Thoracic aorta (tissue), 2 donors: Measurements from ENCODE around the gene PLAGL2. TPM values are rescaled to one million over a fixed set of nuclear protein-coding genes. Genes with fewer than 3 reads are reported as not detected.

Experiments
- ATAC-seq: fragments of 150-250 bp; one replicate; pipeline ENCODE4 v1.8.0; 2017; ENCODE audit warnings: low read depth; ENCODE audit not compliant: insufficient number of reproducible peaks, low FRiP score
- DNase-seq: peaks from one replicate; pipeline ENCODE4 v3.0.0-alpha.2; 2020; ENCODE audit warnings: low spot score
- H3K27ac ChIP-seq, 2 donors: fragments of 200-600 bp; sonication (generic); 1 replicate in 1 of 2; 2 replicates in 1 of 2; pipeline ENCODE4 v1.5.1; 2016; ENCODE audit warnings: mild to moderate bottlenecking in 2 of 2, moderate library complexity in 2 of 2
- H3K27me3 ChIP-seq: fragments of 200-600 bp; sonication (generic); replicated peaks from 2 replicates; pipeline ENCODE4 v1.6.0; 2016; ENCODE audit warnings: mild to moderate bottlenecking; ENCODE audit not compliant: insufficient read depth
- H3K36me3 ChIP-seq: fragments of 200-600 bp; sonication (generic); one replicate; pipeline ENCODE4 v1.5.1; 2016
- H3K4me1 ChIP-seq, 2 donors: fragments of 200-600 bp; sonication (generic); 1 replicate in 1 of 2; 2 replicates in 1 of 2; pipeline versions ENCODE4 v1.5.1 to v1.6.0; 2016; ENCODE audit warnings: low read depth in 2 of 2, mild to moderate bottlenecking in 1 of 2; ENCODE audit not compliant: control insufficient read depth in 1 of 2
- H3K4me3 ChIP-seq: fragments of 200-600 bp; sonication (generic); 2 replicates; pipeline ENCODE4 v1.5.1; 2016; ENCODE audit warnings: mild to moderate bottlenecking
- H3K9me3 ChIP-seq: fragments of 200-600 bp; sonication (generic); 2 replicates; pipeline ENCODE4 v1.5.1; 2016
- total RNA-seq, 2 donors: library from RNA; depleted of rRNA; stranded (reverse); fragments of >200 nt; gene quantifications; one replicate each; pipeline versions ENCODE4 v1.1.0 to v1.2.3, GENCODE V29; 2016
- TF ChIP-seq, protein P1 (sequence below): fragments of 200-600 bp; sonication (generic); IDR thresholded peaks from one replicate; pipeline ENCODE4 v1.5.1; 2019; ENCODE audit warnings: antibody characterized with exemption

Gene PLAGL2
- total RNA-seq, 2 donors from 2014 or later, result 3.8 to 7.5 TPM

DNA sequence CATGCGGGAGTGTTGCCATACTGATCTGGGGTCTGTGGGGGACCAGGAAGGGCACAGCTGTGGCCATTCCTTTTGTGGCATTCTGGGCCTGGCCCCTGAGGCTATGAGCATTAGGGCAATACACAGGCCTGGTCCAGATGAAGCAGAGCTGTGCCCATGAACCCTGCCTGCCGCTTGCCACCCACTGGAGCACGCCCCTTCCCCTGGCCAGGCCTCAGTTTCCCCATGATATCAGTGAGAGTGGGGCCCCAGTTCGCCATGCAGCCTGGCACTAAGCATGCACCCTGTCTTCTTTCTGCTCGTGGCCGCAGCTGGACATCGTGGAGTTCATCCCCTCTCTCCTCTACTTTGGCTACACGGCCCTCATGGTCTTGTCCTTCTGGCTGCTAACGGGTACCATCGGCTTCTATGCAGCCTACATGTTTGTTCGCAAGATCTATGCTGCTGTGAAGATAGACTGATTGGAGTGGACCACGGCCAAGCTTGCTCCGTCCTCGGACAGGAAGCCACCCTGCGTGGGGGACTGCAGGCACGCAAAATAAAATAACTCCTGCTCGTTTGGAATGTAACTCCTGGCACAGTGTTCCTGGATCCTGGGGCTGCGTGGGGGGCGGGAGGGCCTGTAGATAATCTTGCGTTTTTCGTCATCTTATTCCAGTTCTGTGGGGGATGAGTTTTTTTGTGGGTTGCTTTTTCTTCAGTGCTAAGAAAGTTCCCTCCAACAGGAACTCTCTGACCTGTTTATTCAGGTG, 42.4 kb downstream of the PLAGL2 start:
- DNase-seq, result no peak

DNA sequence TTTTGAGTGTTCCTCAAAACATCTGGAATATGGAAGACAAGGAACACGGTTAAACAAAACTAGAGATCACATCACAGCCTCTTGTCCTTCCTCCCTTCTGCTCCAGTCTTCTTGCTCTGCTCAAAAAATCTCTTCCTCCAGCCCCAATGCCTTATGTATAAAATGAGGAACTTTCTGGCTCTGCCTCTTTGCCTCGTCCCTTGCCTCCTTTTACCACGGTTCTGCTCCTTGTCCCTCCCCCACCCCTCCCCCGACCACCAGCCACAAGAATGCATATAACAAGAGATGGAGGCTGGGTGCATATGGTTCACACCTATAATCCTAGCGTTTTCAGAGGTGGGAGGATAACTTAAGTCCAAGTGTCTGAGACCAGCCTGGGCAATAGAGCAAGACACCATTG, 43.6 kb downstream of the PLAGL2 start:
- DNase-seq (no peak), ATAC-seq (no peak)
- no peaks in the 10 kb centered on the region for H3K4me1 ChIP-seq
- H3K27me3 ChIP-seq, result no peaks in the 10 kb centered on the region
- H3K36me3 ChIP-seq, result peaks cover 59% of the 10 kb centered on the region
- TF ChIP-seq, protein P1, sequence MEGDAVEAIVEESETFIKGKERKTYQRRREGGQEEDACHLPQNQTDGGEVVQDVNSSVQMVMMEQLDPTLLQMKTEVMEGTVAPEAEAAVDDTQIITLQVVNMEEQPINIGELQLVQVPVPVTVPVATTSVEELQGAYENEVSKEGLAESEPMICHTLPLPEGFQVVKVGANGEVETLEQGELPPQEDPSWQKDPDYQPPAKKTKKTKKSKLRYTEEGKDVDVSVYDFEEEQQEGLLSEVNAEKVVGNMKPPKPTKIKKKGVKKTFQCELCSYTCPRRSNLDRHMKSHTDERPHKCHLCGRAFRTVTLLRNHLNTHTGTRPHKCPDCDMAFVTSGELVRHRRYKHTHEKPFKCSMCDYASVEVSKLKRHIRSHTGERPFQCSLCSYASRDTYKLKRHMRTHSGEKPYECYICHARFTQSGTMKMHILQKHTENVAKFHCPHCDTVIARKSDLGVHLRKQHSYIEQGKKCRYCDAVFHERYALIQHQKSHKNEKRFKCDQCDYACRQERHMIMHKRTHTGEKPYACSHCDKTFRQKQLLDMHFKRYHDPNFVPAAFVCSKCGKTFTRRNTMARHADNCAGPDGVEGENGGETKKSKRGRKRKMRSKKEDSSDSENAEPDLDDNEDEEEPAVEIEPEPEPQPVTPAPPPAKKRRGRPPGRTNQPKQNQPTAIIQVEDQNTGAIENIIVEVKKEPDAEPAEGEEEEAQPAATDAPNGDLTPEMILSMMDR, result no peak
- H3K4me3 ChIP-seq, result no peak overlapping the region
- no peaks in the 10 kb centered on the region for H3K9me3 ChIP-seq
- no peak overlapping the region for H3K27ac ChIP-seq

More for the DNA sequence above, 42.4 kb downstream of the PLAGL2 start:
- H3K9me3 ChIP-seq, result no peaks in the 10 kb centered on the region
- no peak overlapping the region for H3K4me3 ChIP-seq
- no peaks in the 10 kb centered on the region for H3K27me3 ChIP-seq
- H3K36me3 ChIP-seq, result peaks cover 53% of the 10 kb centered on the region
- TF ChIP-seq, protein P1, result no peak
- ATAC-seq, result no peak
- H3K27ac ChIP-seq, result no peak overlapping the region
- H3K4me1 ChIP-seq, result no peaks in the 10 kb centered on the region

- Histone ChIP-seq H3K36me3 (peaks cover 71% of the 10 kb centered on the region), H3K9me3 (no peaks in the 10 kb centered on the region), H3K4me1 (no peaks in the 10 kb centered on the region), H3K4me3 (no peak overlapping the region), H3K27ac (no peak overlapping the region), H3K27me3 (no peaks in the 10 kb centered on the region)
- DNase-seq (no peak), ATAC-seq (no peak)
- TF ChIP-seq, protein P1, result no peak
Observed at GRCh38 chr20:32162351-32162750, 45.2 kb downstream of the PLAGL2 start.

DNA sequence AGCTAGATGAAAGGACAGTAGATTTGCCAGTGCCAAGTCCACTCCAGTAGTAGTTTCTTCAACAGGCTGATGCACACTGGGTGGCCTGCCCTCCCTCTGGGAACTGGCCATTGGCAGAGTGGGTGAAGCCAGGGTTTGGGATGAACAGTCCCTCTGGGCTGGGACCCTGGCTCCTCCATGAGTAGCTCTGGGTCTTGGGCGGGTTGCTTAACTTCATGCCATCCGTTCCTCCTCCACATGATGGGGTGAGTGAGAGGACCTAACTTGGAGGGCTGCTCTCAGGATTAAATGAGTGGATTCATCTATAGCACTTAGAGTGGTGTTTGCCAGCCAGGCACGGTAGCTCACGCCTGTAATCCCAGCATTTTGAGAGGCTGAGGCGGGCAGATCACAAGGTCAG, 47.2 kb downstream of the PLAGL2 start:
- no peak for DNase-seq
- no peaks in the 10 kb centered on the region for H3K9me3 ChIP-seq
- H3K27ac ChIP-seq, result no peak overlapping the region
- no peak overlapping the region for H3K4me3 ChIP-seq
- H3K4me1 ChIP-seq, result peaks cover 0 to 4% of the 10 kb centered on the region in 2 donors
- H3K36me3 ChIP-seq, result peaks cover 56% of the 10 kb centered on the region
- TF ChIP-seq, protein P1, result no peak
- no peaks in the 10 kb centered on the region for H3K27me3 ChIP-seq
- ATAC-seq, result no peak

GRCh38 chr20:32159766-32160221, 47.7 kb downstream of the PLAGL2 start:
- no peak overlapping the region for H3K27ac ChIP-seq
- TF ChIP-seq, protein P1, result no peak
- DNase-seq (no peak), ATAC-seq (no peak)
- H3K4me3 ChIP-seq, result no peak overlapping the region
- H3K36me3 ChIP-seq, result peaks cover 50% of the 10 kb centered on the region
- H3K4me1 ChIP-seq, result peaks cover 0 to 10% of the 10 kb centered on the region in 2 donors
- H3K9me3 ChIP-seq, result no peaks in the 10 kb centered on the region
- H3K27me3 ChIP-seq, result no peaks in the 10 kb centered on the region
